OCI-LY1 (cell line): Measurements from ENCODE around the gene REXO4.

Experiments used
- H2AFZ ChIP-seq: fragments of 200-600 bp; sonication (generic), shearing (Covaris generic); 2 replicates; pipeline ENCODE4 v1.6.0; 2014; ENCODE audit warnings: antibody characterized with exemption, mild to moderate bottlenecking, low read length
- H3F3A ChIP-seq: fragments of 200-600 bp; sonication (generic), shearing (Covaris generic); 2 replicates; pipeline ENCODE4 v1.6.0; 2014; ENCODE audit warnings: mild to moderate bottlenecking, antibody characterized with exemption, low read length, moderate library complexity; ENCODE audit not compliant: insufficient read depth
- H3K27ac ChIP-seq: fragments of 200-600 bp; sonication (generic); 2 replicates; pipeline ENCODE4 v1.5.1; 2014; ENCODE audit warnings: low read length, mixed run types, mild to moderate bottlenecking, low read depth; ENCODE audit not compliant: poor library complexity, severe bottlenecking
- H3K27me3 ChIP-seq: fragments of 200-600 bp; sonication (generic); 2 replicates; pipeline ENCODE4 v1.6.0; 2014; ENCODE audit warnings: antibody characterized with exemption, mild to moderate bottlenecking, low read length, moderate library complexity; ENCODE audit not compliant: insufficient read depth
- H3K36me3 ChIP-seq: fragments of 200-600 bp; sonication (generic); 2 replicates; pipeline ENCODE4 v1.6.1; 2014; ENCODE audit warnings: mild to moderate bottlenecking, antibody characterized with exemption, low read length, moderate library complexity, mixed read lengths; ENCODE audit not compliant: insufficient read depth
- H3K4me1 ChIP-seq: fragments of 200-600 bp; sonication (generic); 2 replicates; pipeline ENCODE4 v1.5.1; 2014; ENCODE audit warnings: mild to moderate bottlenecking, low read length, moderate library complexity; ENCODE audit not compliant: insufficient read depth, severe bottlenecking
- H3K4me2 ChIP-seq: fragments of 200-600 bp; sonication (generic), shearing (Covaris generic); 2 replicates; pipeline ENCODE4 v1.6.1; 2014; ENCODE audit warnings: low read length
- H3K4me3 ChIP-seq: fragments of 200-600 bp; sonication (generic); 2 replicates; pipeline ENCODE4 v1.5.1; 2014; ENCODE audit warnings: low read length, low read depth, mild to moderate bottlenecking, mixed read lengths; ENCODE audit not compliant: poor library complexity, severe bottlenecking
- H3K79me2 ChIP-seq: fragments of 200-600 bp; shearing (Covaris generic); 2 replicates; pipeline ENCODE4 v1.6.1; 2016; ENCODE audit warnings: mixed run types, low read length, mixed read lengths; ENCODE audit not compliant: insufficient read depth
- H3K9ac ChIP-seq: fragments of 200-600 bp; sonication (generic), shearing (Covaris generic); 2 replicates; pipeline ENCODE4 v1.6.1; 2014; ENCODE audit warnings: mild to moderate bottlenecking, low read length, mixed read lengths
- H3K9me2 ChIP-seq: fragments of 200-600 bp; sonication (generic), shearing (Covaris generic); 2 replicates; pipeline ENCODE4 v1.6.1; 2014; ENCODE audit warnings: low read depth, mild to moderate bottlenecking, low read length, mixed read lengths
- H3K9me3 ChIP-seq: fragments of 200-600 bp; shearing (Covaris generic); 2 replicates; pipeline ENCODE4 v1.6.1; 2014; ENCODE audit warnings: low read length, mixed read lengths
- H4K20me1 ChIP-seq: fragments of 200-600 bp; sonication (generic), shearing (Covaris generic); 2 replicates; pipeline ENCODE4 v1.6.0; 2016; ENCODE audit warnings: mild to moderate bottlenecking, low read length; ENCODE audit not compliant: insufficient read depth
- CTCF ChIP-seq: fragments of 200-600 bp; sonication (generic), shearing (Covaris generic); IDR thresholded peaks from 2 replicates; pipeline ENCODE4 v1.5.1; 2017; ENCODE audit warnings: mild to moderate bottlenecking, antibody characterized with exemption, low read length, moderate library complexity, mixed read lengths
- EZH2 ChIP-seq: fragments of 200-600 bp; sonication (generic), shearing (Covaris generic); IDR thresholded peaks from 2 replicates; pipeline ENCODE4 v1.8.0; 2017; ENCODE audit warnings: borderline replicate concordance, mixed run types, mild to moderate bottlenecking, antibody characterized with exemption, low read length, moderate library complexity, mixed read lengths

The REXO4 gene

GRCh38 chr9:133443982-133444381 lies 26.2 kb upstream of the REXO4 start:
- Histone ChIP-seq H3K36me3 (no peaks in the 10 kb centered on the region), H3K9ac (no peak overlapping the region), H2AFZ (no peak overlapping the region), H3K27me3 (peaks cover 3% of the 10 kb centered on the region; the same call in 1 of the 2 replicates), H4K20me1 (no peaks in the 10 kb centered on the region), H3K4me2 (no peak overlapping the region), H3K9me3 (no peaks in the 10 kb centered on the region), H3K4me1 (no peaks in the 10 kb centered on the region), H3K27ac (no peak overlapping the region), H3K4me3 (no peak overlapping the region), H3K9me2 (no peaks in the 10 kb centered on the region), H3F3A (no peaks in the 10 kb centered on the region), H3K79me2 (no peaks in the 10 kb centered on the region)
- no peak for TF ChIP-seq EZH2
- TF ChIP-seq CTCF, result no peak

- Histone ChIP-seq H3K9ac (no peak overlapping the region), H3K27me3 (no peaks in the 10 kb centered on the region), H3F3A (no peaks in the 10 kb centered on the region), H3K4me1 (no peaks in the 10 kb centered on the region), H3K9me2 (no peaks in the 10 kb centered on the region), H3K9me3 (no peaks in the 10 kb centered on the region), H3K4me3 (no peak overlapping the region), H4K20me1 (no peaks in the 10 kb centered on the region), H3K36me3 (no peaks in the 10 kb centered on the region), H3K27ac (no peak overlapping the region), H3K79me2 (no peaks in the 10 kb centered on the region), H2AFZ (no peak overlapping the region), H3K4me2 (no peak overlapping the region)
- no peak for TF ChIP-seq CTCF
- TF ChIP-seq EZH2, result no peak
Measured at GRCh38 chr9:133443248-133443647, 25.4 kb upstream of the REXO4 start.

- H3K9me2 ChIP-seq, result no peaks in the 10 kb centered on the region
- H3K27me3 ChIP-seq, result no peaks in the 10 kb centered on the region
- no peak overlapping the region for H3K4me3 ChIP-seq
- H3K4me2 ChIP-seq, result no peak overlapping the region
- H3K4me1 ChIP-seq, result no peaks in the 10 kb centered on the region
- H3K27ac ChIP-seq, result no peak overlapping the region
- no peak for TF ChIP-seq EZH2
- TF ChIP-seq CTCF, result no peak
- H3F3A ChIP-seq, result no peaks in the 10 kb centered on the region
- H3K9ac ChIP-seq, result no peak overlapping the region
- H3K9me3 ChIP-seq, result no peaks in the 10 kb centered on the region
- H3K36me3 ChIP-seq, result no peaks in the 10 kb centered on the region
- H2AFZ ChIP-seq, result no peak overlapping the region
- H4K20me1 ChIP-seq, result no peaks in the 10 kb centered on the region
- no peaks in the 10 kb centered on the region for H3K79me2 ChIP-seq
Measured at GRCh38 chr9:133441571-133441970, 23.8 kb upstream of the REXO4 start.
